ENCODE results near the gene GPC1. TPM values are rescaled to one million over a fixed set of nuclear protein-coding genes. Genes with fewer than 3 reads are reported as not detected.

GPC1 gene
- polyA plus RNA-seq, 1 of the 3 experiments (the other 2 are of a cell fraction): 65.5 TPM

DNA sequence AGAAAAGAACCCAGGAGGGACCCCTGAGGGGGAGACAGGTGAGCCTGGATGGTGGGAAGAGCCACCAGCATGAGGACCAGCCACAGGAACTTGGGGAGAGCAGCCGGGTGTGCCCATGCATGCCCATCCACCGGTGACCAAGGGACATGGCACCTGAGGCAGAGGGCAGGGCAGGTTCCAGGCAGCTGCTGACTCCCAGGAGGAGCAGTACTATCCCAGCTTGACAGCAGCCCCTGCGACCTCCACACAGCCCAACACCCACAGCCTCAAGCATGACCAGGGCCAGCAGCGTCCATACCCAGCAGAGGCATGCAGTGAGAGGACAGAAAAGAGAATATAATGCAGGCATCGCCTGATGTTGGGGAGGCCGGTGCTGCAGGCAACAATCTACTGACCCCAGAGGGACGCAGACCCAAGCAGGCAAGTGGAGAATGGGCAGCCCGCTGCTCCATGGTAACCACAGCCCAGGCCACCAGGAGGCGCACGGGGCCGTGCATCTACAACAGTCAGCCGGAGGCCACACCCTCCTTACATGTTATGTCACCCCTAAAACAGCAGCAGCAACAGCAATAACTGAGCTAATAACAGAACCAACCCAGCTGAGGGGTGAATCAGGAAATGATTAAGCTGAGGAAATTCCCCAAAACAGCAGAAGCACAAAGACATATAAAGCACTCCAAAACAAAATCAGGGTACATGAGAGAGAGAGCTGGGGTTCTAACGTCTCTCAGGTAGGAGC is 78.3 kb downstream of the GPC1 start:
- Histone ChIP-seq H3K9ac (no peak overlapping the region), H3K79me2 (ENCODE audit: insufficient read depth) (no peaks in the 10 kb centered on the region), H4K20me1 (ENCODE audit: insufficient read depth) (no peaks in the 10 kb centered on the region), H3K27ac (ENCODE audit: low read depth in 2 of 2, low read length in 1 of 2) (no peak overlapping the region), H2AFZ (ENCODE audit: low read depth) (no peak overlapping the region), H3F3A (replicated peaks; ENCODE audit: insufficient read depth) (no peaks in the 10 kb centered on the region), H3K4me1 (ENCODE audit: control insufficient read depth in 1 of 2, insufficient read depth in 2 of 2, low read depth in 1 of 2, low read length in 1 of 2) (no peaks in the 10 kb centered on the region; a peak in 1 of 4 replicates), H3K9me3 (no peaks in the 10 kb centered on the region), H3K9me2 (no peaks in the 10 kb centered on the region), H3K27me3 (ENCODE audit: insufficient read depth) (no peaks in the 10 kb centered on the region), H3K4me3 (ENCODE audit: low read depth in 2 of 2, low read length in 1 of 2) (no peak overlapping the region), H3K4me2 (no peak overlapping the region), H3K36me3 (replicated peaks in 1 of 2; ENCODE audit: control insufficient read depth in 1 of 2, insufficient read depth in 2 of 2, low read length in 1 of 2) (peaks cover 3 to 14% of the 10 kb centered on the region in 2 experiments)
- DNase-seq: peak; percentile 87
- POLR2A ChIA-PET: interaction anchor here (1.0 kb wide), 1 partner anchor 47 kb away, joined by 3 read pairs; no protein-coding TSS in a partner anchor
- TF ChIP-seq, protein P1, sequence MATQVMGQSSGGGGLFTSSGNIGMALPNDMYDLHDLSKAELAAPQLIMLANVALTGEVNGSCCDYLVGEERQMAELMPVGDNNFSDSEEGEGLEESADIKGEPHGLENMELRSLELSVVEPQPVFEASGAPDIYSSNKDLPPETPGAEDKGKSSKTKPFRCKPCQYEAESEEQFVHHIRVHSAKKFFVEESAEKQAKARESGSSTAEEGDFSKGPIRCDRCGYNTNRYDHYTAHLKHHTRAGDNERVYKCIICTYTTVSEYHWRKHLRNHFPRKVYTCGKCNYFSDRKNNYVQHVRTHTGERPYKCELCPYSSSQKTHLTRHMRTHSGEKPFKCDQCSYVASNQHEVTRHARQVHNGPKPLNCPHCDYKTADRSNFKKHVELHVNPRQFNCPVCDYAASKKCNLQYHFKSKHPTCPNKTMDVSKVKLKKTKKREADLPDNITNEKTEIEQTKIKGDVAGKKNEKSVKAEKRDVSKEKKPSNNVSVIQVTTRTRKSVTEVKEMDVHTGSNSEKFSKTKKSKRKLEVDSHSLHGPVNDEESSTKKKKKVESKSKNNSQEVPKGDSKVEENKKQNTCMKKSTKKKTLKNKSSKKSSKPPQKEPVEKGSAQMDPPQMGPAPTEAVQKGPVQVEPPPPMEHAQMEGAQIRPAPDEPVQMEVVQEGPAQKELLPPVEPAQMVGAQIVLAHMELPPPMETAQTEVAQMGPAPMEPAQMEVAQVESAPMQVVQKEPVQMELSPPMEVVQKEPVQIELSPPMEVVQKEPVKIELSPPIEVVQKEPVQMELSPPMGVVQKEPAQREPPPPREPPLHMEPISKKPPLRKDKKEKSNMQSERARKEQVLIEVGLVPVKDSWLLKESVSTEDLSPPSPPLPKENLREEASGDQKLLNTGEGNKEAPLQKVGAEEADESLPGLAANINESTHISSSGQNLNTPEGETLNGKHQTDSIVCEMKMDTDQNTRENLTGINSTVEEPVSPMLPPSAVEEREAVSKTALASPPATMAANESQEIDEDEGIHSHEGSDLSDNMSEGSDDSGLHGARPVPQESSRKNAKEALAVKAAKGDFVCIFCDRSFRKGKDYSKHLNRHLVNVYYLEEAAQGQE (IDR thresholded peaks at IDR 0.05; ENCODE audit: low read depth, low read length): no peak
- TF ChIP-seq SIN3A (IDR thresholded peaks at IDR 0.05; ENCODE audit: borderline replicate concordance, low read depth, low read length) (no peak), TCF12 (IDR thresholded peaks at IDR 0.05) (no peak), USF1 (IDR thresholded peaks at IDR 0.05; ENCODE audit: borderline replicate concordance, low read depth) (no peak), SMC3 (IDR thresholded peaks at IDR 0.05; ENCODE audit: low read depth, low read length) (peak; percentile 65), FOSL2 (IDR thresholded peaks at IDR 0.05; ENCODE audit: borderline replicate concordance, low read depth) (no peak), FOXJ3 (CRISPR knock-in tag; IDR thresholded peaks at IDR 0.05) (no peak), CTCF (IDR thresholded peaks at IDR 0.05) (peak; percentile 55), RXRA (IDR thresholded peaks at IDR 0.05; ENCODE audit: borderline replicate concordance, low read depth) (no peak), RAD21 (IDR thresholded peaks at IDR 0.05; ENCODE audit: low read length) (peak; percentile 72), FOXM1 (IDR thresholded peaks at IDR 0.05; ENCODE audit: low read depth) (no peak), EP300 (IDR thresholded peaks at IDR 0.05; ENCODE audit: borderline replicate concordance in 1 of 2, low read depth in 1 of 2, low read length in 1 of 2) (no peak)
- 59% methylated on average over 11 of the region's 13 CpGs for whole genome bisulfite sequencing (ENCODE audit: low lambda C conversion rate)
- CTCF ChIA-PET: interaction anchor here (0.6 to 2.3 kb wide), 28 partner anchors 9 to 326 kb away, joined by 3 to 11 read pairs (median 4); partner anchors contain the start of gene RNPEPL1

Measured in SK-N-SH (cell line).